LNCAP (cell line): Measurements from ENCODE around the gene CDK2AP2.

ENCODE experiments used
- CTCF ChIP-seq: fragments of 450-650 bp; IDR thresholded peaks from 2 replicates; pipeline ENCODE4 v1.5.1; 2017; ENCODE audit warnings: mild to moderate bottlenecking

The CDK2AP2 gene

GRCh38 chr11:67504005-67504949, 3.7 kb downstream of the CDK2AP2 start:
- no peak for TF ChIP-seq CTCF

GRCh38 chr11:67503119-67504004, 4.6 kb downstream of the CDK2AP2 start:
- TF ChIP-seq CTCF: no peak

- no peak for TF ChIP-seq CTCF
Measured at GRCh38 chr11:67502328-67502979, 5.5 kb downstream of the CDK2AP2 start.

- TF ChIP-seq CTCF: no peak
Measured at GRCh38 chr11:67501854-67502253, 6.1 kb downstream of the CDK2AP2 start.

GRCh38 chr11:67500831-67501715, 6.9 kb downstream of the CDK2AP2 start:
- no peak for TF ChIP-seq CTCF

GRCh38 chr11:67500484-67500821, 7.5 kb downstream of the CDK2AP2 start:
- no peak for TF ChIP-seq CTCF
